Esophagus muscularis mucosa (tissue), 2 donors: Measurements from ENCODE around the gene INSIG1.

Source experiments
- POLR2A ChIP-seq: fragments of 450-650 bp; IDR thresholded peaks from one replicate; pipeline ENCODE4 v1.6.1; 2017; ENCODE audit warnings: antibody characterized with exemption, moderate library complexity, mild to moderate bottlenecking, low read depth
- POLR2AphosphoS5 ChIP-seq, 2 donors: sonication (generic); formaldehyde crosslinking; IDR thresholded peaks; one replicate each; pipeline ENCODE4 v1.6.1; 2017; ENCODE audit warnings: antibody characterized with exemption in 2 of 2

DNA sequence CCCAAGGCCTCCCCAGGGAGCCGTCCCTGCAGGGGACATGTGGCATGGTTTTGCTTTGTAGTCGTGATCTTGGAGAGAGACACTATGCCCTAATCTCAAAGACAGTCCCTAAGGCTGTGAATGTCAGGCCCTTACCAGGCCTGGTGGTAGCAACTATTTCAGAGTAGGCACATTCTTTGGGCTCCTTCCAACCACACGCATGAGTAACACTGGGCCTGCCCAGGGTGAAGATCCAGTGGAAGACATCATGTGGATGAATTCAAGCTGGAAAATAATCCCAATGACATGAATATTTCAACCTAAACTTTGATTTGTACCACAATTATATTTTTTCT, 39.5 kb upstream of the INSIG1 start:
- TF ChIP-seq POLR2AphosphoS5 (IDR thresholded peaks at IDR 0.05): no peak
- TF ChIP-seq POLR2A: no peak
